Right renal cortex interstitium (tissue), 3 donors: ENCODE measurements around the gene HLTF. TPM values are rescaled to one million over a fixed set of nuclear protein-coding genes. Genes with fewer than 3 reads are reported as not detected.

Experiments used
- DNase-seq, 3 donors: peaks; one replicate each; pipeline ENCODE4 v3.0.0-alpha.2; 2013; ENCODE audit warnings: low read depth in 3 of 3, low spot score in 2 of 3
- polyA plus RNA-seq, 3 donors: library from polyadenylated mRNA; unstranded; fragments of 120-200 nt; gene quantifications; one replicate each; pipeline ENCODE4 v1.2.1, GENCODE V29; 2013; ENCODE audit not compliant: insufficient read length in 3 of 3

HLTF gene
- polyA plus RNA-seq, 3 donors: 40.3 to 48.1 (median 46.2) TPM

DNA sequence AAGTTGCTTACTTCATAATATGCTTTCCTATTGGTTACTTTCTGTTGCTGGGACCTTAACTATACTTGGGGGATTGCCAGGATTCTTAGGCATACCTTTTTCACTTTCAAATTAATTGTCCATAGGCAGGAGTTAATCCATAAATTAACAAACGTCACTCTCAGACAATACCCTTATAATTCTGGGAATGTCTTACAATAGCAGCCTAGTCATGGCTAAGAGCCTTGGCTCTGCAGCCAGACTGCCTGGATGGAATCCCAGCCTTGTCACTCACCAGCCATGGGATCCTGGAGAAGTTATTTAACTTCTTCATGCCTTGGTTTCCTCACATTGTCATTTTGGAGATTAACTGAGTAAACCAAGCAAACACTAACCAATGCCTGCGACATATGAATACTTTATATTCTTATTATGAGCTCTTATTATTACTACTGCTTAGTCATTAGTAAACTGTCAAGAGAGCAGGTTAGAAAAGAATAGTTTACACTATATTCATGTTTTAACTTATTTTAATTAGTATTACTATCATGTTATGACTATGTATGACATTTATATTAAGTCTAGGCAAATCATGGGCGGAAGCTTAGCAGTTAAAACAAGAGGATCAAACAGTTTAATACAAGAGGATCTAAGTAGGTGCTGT is 66.0 kb downstream of the HLTF start:
- DNase-seq: no peak

DNA sequence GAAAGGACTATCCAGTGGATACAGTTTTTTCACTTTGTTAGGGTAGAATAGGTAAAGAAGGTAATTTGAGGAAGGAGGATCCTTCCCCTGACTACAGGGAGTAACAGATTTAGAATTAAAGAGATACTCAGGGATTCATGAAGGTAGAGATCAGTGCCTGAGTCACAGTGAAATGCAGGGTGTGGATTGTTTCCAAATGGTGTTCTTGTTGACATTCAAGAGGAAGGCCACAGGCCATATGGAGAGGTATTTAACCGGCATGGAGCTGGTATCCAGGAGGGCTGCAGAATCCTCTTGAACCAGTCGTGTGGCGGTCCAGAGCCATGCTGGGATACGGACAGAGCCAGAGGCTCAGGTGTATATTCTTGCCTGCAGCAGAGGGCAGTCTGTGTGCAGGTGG is 66.8 kb downstream of the HLTF start:
- DNase-seq: no peak

DNA sequence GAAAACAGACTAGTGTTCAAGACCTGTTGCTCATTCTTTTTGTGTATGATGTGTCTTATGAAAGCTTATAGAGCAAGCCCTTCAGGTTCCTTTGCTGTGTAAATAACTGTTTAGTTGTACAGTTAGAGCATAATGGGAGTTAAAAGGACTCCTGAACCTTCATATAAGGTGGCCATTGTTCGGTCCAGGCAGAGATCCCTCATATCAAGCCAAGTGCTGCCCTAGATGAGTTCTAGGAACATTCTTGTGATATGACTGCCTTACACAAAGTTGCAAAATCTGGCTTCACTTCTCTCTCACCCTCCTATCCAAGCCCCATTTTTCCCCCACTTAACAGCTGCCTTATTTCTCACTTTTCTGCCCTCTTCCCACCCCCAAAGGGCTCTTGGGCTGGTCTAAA is 68.1 kb downstream of the HLTF start:
- DNase-seq: no peak

DNA sequence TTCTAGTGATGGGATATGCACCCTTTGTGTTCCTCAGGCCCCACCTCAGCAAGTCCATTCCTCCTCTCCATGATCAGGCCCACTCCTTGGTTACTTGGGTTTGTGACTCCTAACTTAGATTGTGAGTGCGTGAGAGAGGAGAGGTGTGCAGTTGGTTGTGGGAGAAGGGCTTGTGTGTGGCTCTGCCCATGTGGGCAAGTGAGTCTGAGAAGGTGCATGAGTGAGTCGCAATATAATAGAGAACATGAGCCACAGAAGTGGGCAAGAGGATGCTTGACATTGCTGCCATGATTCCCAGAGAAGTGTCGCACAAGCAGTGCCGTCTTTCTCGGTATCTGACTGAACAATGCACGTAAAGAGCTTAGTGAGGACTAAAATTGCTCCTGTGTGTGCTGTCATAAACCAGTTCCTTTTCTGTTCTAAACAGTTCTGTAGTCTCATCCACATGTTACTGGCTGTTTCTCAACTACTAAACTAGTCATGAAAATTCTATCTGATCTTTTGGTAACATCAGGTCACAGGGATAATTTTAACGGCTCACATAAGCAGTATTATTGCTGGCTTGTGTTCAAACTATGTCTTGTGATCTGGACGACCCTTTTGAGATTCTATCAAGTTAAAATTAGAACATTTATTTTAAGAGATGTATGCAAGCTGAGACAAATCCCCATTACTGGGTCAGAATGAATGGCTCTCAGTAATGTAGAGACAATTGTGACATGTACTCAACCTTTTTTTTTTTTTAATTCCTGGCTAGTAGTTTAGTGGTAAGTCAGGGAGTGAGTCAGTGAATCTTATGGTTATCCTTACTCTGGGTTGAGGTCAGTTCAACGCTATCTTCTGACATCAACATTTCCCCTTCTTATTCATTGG is 69.4 kb downstream of the HLTF start:
- no peak for DNase-seq

DNA sequence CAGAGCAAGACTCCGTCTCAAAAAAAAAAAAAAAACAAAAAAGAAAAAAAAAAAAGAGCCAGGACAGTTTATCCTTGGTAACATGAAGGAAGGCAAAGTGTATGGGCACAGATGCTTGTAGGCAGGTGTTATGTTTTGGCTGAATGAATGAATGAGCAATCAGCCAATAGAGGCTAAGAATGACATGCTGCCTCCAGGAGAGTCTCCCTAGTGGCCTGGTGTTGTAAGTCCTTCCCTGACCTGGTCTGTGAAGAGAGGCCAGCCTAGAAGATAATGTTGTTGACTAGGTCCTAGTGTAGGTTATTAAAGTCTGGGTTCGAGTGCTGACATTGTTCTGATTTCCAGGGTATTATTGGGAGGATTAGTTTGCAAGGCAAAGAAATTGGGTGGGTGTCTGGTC is 70.1 kb downstream of the HLTF start:
- no peak for DNase-seq

DNA sequence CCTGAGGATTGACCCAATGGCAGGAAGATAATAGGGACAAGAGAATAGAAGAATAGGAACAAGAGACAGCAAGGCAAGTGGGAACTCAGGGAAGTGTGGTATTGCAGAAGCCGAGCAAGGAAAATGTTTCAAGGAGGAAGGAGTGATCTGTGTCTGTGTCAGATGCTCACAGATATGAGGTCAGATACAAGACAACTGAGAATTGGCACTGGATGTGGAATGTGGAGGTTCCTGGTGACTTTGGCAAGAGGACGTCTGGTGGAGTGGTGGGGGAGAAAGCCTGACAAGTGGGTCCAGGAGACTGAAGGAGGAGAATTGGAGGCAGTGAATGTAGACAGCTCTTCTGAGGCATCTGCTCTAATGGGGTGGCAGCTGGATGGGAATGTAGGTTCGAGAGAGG is 70.9 kb downstream of the HLTF start:
- no peak for DNase-seq

DNA sequence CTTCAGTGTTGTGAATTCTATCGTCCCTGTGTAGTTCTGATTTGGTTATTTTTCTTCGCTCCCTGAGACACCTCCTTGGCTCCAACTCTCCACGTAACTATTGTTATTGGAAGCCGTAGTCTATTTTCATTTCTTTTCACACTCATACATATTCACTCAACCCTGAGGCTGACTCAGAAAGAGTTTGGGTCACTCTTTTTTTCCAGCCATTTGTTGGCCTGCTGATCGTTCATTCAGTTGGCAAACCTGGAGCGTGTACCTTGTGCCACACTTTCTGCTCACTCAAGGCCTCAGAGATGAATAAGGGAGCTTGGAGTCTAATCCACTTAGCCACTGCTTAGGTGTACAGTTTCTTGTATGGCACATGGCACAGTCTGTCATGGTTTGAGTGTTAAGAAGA is 72.6 kb downstream of the HLTF start:
- DNase-seq: no peak

DNA sequence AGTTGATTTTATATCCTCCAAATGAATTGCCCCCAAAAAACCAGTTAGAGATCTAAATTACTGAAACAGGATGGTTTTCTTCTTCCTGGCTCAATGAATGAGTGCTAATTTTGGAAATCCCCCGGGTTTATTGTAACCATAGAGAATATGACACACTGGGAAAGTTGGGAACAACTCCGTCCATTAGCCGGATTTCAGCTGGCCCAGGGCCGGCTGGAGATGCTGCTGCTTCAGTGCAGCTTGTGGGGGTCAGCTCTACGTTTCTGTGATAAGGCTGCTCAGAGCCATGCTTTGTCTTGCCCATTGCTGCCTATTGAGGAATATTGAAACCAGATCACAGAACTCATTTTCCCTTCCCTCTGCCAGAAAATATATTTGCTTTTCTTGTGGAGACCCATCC is 74.7 kb downstream of the HLTF start:
- no peak for DNase-seq

DNA sequence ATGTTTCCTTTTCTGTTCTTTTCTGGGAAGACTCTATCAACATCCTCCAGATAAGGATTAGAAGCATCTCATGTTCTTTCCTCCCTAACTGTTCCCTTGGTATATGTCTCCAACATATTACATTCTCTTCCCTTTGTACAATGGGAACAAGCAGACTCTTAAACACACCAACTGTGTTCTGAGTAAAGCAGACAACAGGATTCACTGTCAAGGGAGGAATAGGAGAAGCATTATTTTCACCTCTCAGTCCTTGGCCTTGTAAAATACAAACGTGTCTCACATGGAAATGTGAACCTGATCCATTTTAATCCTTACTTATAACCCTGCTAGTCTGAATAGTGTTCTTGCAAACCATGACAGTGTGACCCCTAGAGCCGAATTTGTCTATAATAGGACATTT is 75.4 kb downstream of the HLTF start:
- DNase-seq: no peak

DNA sequence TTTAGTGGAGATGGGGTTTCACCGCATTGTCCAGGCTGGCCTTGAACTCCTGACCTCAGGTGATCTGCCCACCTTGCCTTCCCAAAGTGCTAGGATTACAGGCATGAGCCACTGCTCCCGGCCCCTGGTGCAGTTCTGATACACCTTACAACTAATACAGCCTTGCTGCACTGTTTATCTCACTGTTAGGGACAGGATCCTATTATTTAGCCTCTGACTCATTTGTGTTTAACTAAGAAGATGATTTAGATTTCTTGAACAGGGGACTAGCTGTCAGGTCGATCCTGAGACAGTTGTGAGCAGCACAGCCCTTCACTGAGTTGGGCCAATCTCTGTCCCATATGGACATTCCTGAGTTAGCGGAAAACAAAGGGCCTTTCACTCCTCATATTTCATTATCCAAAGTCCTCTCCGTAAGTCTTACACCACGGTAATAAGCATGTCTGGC is 75.8 kb downstream of the HLTF start:
- no peak for DNase-seq

DNA sequence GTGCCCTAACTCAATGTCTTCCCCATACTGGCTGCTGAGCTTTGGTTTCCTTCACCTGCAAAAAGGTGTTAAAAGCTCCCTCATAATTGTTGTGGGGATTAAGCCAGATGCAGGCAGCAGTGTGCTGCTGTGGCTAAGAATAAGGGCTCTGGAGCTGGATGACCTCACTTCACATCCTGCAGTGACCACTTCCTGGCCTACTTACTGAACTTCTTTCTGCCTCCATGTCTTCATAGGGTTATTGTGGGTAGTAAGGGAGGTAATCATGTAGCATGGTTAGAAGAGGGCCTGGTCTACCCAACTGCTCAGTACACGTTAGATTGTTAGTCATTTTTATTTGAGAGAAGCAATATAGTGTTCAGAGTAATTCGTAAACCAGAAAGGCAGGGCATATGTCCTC is 76.6 kb downstream of the HLTF start:
- no peak for DNase-seq

DNA sequence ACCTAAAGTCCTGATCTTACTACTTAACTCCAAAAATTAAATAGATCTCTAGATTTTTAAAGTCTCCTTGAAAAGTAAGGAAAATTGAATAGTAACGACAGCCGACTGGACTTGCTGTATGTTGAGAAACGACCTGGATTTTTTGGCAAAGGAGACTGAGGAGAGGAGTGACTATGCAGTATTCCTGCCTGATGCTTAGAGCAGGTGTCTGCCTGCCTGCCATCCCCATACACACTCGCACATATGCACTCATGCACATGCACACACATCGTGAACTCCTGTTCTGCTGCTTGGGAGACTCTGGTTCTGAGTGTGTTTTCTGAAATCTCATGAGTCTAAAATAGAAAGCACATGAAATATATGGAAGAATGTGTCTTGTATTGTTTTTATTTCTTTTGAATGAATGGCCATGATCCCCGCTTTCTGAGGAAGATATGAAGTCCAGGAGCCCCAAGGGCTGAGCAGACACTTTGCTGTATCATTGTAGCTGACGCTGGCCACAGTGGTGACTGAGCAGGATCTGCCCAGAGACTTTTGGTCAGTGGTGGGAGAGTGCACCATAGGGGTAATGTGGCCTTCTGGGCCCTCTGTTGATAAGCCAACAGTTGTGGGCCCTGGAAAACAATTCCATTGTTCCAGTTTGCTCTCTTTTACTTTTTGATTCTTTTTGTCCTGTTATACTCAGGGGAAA is 78.6 kb downstream of the HLTF start:
- no peak for DNase-seq

DNA sequence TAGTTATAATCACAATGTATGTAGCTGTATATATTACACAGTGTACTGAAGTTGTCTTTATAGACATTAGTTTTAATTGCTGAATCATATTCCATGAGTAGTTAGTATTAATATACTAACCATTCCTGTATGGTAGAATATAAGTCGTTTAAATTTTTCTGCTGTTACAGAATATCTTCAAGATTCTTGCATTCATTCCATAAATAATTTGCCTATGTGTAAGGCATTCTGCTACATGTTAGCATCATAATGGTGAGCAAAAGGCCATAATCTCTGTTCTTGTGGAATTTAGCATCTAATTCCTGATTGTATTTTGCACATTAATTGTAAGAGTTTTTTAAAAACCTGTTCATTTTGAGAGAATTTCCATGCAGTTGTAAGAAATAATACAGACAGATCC is 80.9 kb downstream of the HLTF start:
- no peak for DNase-seq

DNA sequence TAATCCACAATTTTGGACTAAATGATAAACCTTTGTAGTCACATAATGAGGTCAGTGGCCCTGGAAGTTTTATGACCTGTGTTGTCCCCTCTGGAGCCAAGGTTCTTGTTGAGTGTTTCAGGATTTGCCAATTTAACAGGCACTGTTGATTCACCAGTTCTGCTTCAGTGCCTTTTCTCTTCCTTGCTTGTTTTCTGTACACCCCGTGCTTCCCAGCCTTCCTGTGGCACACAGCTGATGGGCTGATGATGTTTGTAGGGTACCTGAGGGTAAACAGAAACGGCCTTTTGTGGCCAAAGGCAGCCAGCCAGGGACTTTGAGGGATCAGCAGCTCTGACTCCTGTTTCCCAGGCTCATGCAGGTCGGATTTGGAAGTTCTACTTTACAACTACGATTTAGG is 81.7 kb downstream of the HLTF start:
- DNase-seq: no peak

DNA sequence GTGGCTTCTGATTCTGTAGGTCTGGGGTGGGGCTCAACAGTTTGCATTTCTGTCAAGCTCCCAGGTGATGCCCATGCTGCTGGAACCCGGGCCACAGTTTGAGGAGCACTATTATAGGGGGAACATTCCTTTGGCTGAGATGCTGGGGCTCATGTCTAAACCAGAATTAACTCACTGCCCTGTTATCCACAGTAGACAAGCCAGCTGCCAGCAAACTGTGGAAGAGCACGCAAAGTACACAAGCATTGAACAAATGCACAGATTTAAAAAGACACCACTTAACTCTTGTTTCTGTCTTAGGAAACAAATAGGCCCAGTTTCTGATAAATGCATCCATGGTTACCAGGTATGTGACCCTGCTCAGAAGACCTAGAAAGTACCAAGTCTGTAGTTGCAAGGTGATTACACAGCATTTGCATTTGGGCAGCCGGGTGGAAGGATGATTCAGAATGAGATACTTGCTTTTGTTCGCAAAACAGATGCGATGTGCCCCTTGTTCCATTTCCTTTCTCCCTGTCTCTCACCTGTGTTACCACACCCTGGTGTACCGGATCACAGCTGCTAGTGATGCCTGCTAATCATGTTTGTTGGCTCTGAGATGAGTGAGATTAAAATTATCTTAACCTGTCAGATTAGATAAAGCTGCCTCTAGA is 82.6 kb downstream of the HLTF start:
- no peak for DNase-seq

DNA sequence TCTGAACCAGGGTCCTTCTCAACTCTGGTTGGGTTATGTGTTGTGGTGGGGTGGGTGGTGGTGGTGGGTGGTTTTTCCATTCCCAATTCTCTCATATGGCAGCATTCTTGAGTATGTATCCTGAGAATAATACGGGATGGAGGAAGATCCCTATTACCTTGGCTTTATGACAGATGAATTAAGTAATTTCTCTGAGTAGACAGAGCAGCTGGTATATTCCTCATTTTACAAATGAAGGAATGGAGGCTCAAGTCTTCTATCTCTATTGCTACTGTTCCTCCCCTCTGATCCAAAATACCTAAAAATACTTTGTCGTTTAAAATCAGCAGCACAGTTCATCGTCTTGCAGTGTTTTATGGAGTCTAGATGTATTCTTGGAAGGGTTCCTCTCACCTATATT is 84.6 kb downstream of the HLTF start:
- no peak for DNase-seq

DNA sequence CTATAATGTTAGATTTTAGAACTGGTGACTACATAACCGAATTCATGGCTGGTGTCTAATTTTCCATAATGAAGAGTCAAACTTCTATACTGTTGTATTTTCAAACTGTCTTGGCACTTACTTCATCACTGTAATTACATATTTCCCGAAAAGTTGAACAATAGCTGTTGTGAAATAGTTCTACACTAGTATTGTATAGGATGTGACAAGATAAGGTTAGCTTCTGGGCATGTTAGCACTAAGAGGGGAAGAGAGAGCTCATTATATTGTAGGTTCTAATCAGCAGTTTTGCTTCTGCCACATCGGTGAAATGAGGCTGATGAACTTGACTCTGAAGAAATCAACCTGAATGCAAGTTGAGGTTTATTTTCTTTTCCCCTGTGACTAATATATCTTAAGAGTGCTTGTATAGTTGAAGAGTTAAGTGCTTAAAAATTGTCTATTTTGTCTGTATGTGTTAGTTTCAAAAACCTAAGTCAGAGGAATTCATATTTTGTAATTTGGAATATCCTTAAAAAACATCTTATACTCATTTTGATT is 86.1 kb downstream of the HLTF start:
- no peak for DNase-seq

DNA sequence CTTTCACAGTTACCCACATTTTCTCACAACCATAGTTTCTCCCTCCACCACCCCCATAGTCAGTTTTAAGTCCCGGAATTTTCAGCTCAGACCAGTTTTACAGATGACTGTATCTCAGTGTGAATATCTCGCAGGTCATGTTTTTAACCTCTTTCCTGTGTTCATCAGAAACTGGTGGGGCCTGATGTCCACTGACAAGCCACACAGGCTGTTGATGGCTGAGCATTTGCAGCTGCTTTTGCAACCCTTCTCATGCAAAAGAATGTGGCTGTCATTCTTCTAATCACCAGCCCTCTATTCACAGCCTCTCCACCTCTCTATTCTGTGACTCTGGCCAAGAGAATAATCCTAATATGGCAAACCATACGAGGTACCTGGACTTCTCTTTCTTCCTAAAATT is 86.5 kb downstream of the HLTF start:
- no peak for DNase-seq

DNA sequence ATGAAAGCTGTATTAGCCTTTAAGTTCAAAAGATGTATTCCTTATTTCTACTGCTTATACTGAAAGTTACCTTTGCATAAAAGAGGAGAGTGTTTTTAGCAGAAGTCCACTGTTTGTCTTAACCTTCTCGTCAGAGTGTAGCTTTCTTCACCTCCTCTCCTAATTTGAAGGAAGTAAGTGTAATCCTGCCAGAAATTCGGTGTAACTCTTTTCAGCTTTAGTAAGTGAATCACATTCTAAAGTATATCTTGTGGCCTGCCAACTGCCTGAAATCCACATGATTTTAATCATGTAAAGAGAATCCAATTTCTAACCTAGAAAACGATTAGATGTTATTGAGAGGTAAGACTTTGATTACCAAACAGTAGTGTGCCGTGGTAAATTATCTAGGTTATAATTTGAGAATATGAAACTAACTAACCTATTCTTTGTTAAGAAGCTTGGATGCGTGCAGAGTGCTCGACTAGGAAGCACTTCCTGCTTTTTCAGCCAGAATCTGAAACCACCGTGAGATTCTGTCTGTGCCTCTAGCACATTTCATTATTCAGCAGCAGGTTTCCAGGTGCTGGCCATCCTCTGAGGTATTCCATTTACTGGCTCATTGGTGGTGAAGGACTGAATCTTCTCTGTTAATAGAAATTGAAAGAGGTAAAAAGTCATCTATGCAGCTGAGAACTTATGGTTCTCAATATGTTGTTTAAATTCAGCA is 87.5 kb downstream of the HLTF start:
- no peak for DNase-seq

DNA sequence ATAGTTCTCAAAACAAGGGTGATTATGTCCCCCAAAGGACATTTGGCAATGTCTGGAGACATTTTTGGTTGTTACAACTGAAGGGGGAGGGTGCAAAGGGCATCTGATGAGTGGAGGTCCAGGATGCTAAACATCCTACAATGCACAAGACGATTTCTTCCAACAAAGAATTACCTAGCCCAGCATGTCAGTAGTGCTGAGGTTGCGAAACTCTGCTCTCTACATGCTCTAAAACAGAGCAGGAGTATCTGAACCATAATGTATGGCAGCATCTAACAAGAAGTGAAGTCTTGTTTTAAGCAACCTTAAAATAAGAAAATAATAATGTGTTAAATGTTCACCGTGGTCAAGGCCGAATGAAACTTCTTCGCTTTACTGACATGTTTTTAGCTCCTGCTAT is 88.0 kb downstream of the HLTF start:
- DNase-seq: no peak
